ENCODE measurements around the gene PTPRJ. TPM values are rescaled to one million over a fixed set of nuclear protein-coding genes. Genes with fewer than 3 reads are reported as not detected.

The PTPRJ gene
- total and polyA plus RNA-seq, 9 of the 15 experiments (the other 6 are each of a cell fraction or from before 2014, with no cell fraction given), result 0.56 to 10.7 (median 4.8) TPM

DNA sequence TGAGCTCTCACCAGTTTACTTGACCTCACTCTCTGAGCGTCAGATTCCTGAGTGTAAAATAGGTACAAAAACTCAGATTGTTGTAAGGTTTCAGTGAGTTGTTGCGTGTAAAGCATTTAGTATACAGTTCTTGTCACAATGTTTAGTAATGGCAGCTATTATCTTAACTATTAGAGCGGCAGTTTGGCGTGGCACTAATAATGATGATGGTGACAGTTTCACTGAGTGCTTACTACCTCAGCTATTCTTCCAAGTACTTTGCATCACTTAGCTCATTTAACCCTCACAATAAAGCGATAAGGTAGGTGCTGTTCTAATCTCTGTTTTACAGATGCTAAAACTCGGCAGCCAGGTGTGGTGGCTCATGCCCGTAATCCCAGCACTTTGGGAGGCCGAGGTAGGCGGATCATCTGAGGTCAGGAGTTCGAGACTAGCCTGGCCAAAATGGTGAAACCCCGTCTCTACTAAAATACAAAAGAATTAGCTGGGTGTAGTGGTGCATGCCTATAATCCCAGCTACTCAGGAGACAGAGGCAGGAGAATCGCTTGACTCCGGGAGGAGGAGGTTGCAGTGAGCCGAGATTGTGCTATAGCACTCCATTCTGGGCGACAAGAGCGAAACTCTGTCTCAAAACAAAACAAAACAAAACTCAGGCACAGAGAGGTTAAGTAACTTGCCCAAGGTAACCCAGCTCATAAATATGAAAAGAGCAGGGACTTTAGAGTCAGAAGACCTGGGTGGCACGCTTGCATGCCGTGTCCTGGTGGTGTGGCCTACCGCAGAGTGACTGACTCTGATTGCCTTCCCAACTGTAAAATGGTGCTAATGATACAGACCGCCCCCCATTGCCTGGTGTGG lies 76.2 kb downstream of the PTPRJ start (continued):
- TF ChIP-seq, protein P1, sequence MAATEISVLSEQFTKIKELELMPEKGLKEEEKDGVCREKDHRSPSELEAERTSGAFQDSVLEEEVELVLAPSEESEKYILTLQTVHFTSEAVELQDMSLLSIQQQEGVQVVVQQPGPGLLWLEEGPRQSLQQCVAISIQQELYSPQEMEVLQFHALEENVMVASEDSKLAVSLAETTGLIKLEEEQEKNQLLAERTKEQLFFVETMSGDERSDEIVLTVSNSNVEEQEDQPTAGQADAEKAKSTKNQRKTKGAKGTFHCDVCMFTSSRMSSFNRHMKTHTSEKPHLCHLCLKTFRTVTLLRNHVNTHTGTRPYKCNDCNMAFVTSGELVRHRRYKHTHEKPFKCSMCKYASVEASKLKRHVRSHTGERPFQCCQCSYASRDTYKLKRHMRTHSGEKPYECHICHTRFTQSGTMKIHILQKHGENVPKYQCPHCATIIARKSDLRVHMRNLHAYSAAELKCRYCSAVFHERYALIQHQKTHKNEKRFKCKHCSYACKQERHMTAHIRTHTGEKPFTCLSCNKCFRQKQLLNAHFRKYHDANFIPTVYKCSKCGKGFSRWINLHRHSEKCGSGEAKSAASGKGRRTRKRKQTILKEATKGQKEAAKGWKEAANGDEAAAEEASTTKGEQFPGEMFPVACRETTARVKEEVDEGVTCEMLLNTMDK (IDR thresholded peaks at IDR 0.05; ENCODE audit: borderline replicate concordance, insufficient read depth, low read depth, low read length, poor library complexity, severe bottlenecking), result no peak
- TF ChIP-seq DIDO1 (tag; IDR thresholded peaks at IDR 0.05; ENCODE audit: low read depth) (no peak), ZNF12 (CRISPR knock-in tag; IDR thresholded peaks at IDR 0.05) (no peak), FOS (IDR thresholded peaks at IDR 0.05; ENCODE audit: extremely low read depth, insufficient read length) (no peak), SMARCE1 (IDR thresholded peaks at IDR 0.05) (no peak), MTF1 (CRISPR knock-in tag; IDR thresholded peaks at IDR 0.05; ENCODE audit: borderline replicate concordance) (no peak), ADNP (tag; IDR thresholded peaks at IDR 0.05) (peak; percentile 85), RBM39 (optimal IDR thresholded peaks at IDR 0.05; ENCODE audit: low read depth, low read length) (no peak), MEF2D (tag; conservative IDR thresholded peaks at IDR 0.05; ENCODE audit: low read depth) (no peak), NR2F6 (CRISPR knock-in tag; IDR thresholded peaks at IDR 0.05) (no peak), YBX1 (IDR thresholded peaks at IDR 0.05) (no peak), GATAD2B (IDR thresholded peaks at IDR 0.05; ENCODE audit: borderline replicate concordance) (no peak), RCOR1 (IDR thresholded peaks at IDR 0.05; ENCODE audit: borderline replicate concordance in 1 of 2, low read depth in 2 of 2, low read length in 2 of 2) (no peak), ZNF583 (CRISPR knock-in tag; IDR thresholded peaks at IDR 0.05) (no peak), HDAC1 (IDR thresholded peaks at IDR 0.05) (no peak), ASH1L (IDR thresholded peaks at IDR 0.05; ENCODE audit: borderline replicate concordance, low read depth, partially characterized antibody) (no peak)
- TF ChIP-seq, protein P2, sequence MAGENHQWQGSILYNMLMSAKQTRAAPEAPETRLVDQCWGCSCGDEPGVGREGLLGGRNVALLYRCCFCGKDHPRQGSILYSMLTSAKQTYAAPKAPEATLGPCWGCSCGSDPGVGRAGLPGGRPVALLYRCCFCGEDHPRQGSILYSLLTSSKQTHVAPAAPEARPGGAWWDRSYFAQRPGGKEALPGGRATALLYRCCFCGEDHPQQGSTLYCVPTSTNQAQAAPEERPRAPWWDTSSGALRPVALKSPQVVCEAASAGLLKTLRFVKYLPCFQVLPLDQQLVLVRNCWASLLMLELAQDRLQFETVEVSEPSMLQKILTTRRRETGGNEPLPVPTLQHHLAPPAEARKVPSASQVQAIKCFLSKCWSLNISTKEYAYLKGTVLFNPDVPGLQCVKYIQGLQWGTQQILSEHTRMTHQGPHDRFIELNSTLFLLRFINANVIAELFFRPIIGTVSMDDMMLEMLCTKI (IDR thresholded peaks at IDR 0.05; ENCODE audit: partially characterized antibody), result no peak
- TF ChIP-seq, protein P3, sequence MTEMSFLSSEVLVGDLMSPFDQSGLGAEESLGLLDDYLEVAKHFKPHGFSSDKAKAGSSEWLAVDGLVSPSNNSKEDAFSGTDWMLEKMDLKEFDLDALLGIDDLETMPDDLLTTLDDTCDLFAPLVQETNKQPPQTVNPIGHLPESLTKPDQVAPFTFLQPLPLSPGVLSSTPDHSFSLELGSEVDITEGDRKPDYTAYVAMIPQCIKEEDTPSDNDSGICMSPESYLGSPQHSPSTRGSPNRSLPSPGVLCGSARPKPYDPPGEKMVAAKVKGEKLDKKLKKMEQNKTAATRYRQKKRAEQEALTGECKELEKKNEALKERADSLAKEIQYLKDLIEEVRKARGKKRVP (CRISPR knock-in tag; IDR thresholded peaks at IDR 0.05), result no peak
- TF ChIP-seq, protein P4, sequence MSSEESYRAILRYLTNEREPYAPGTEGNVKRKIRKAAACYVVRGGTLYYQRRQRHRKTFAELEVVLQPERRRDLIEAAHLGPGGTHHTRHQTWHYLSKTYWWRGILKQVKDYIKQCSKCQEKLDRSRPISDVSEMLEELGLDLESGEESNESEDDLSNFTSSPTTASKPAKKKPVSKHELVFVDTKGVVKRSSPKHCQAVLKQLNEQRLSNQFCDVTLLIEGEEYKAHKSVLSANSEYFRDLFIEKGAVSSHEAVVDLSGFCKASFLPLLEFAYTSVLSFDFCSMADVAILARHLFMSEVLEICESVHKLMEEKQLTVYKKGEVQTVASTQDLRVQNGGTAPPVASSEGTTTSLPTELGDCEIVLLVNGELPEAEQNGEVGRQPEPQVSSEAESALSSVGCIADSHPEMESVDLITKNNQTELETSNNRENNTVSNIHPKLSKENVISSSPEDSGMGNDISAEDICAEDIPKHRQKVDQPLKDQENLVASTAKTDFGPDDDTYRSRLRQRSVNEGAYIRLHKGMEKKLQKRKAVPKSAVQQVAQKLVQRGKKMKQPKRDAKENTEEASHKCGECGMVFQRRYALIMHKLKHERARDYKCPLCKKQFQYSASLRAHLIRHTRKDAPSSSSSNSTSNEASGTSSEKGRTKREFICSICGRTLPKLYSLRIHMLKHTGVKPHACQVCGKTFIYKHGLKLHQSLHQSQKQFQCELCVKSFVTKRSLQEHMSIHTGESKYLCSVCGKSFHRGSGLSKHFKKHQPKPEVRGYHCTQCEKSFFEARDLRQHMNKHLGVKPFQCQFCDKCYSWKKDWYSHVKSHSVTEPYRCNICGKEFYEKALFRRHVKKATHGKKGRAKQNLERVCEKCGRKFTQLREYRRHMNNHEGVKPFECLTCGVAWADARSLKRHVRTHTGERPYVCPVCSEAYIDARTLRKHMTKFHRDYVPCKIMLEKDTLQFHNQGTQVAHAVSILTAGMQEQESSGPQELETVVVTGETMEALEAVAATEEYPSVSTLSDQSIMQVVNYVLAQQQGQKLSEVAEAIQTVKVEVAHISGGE (CRISPR knock-in tag; IDR thresholded peaks at IDR 0.05), result no peak

Data from K562 (cell line).